ENCODE data around the gene C1QTNF1. TPM values are rescaled to one million over a fixed set of nuclear protein-coding genes. Genes with fewer than 3 reads are reported as not detected.

Gene C1QTNF1
- total RNA-seq, 2 experiments from 2014 or later = not detected

GRCh38 chr17:79002796-79003593, 21.0 kb upstream of the C1QTNF1 start:
- TF ChIP-seq EZH2phosphoT487 (IDR thresholded peaks at IDR 0.05; ENCODE audit: borderline replicate concordance, low read depth, low read length) (no peak), CTCF (conservative IDR thresholded peaks at IDR 0.05; ENCODE audit: low read length) (no peak)
- CTCF ChIA-PET (ENCODE audit: unreplicated experiment) = interaction anchor here (0.6 kb wide), 1 partner anchor 31 kb away, joined by 3 read pairs; no protein-coding TSS in a partner anchor
- Histone ChIP-seq H3K9me2 (ENCODE audit: insufficient read depth, low read length) (no peaks in the 10 kb centered on the region), H3K79me2 (ENCODE audit: insufficient read depth, low read depth, low read length) (peaks cover 11% of the 10 kb centered on the region), H3K9me3 (ENCODE audit: low read length) (no peaks in the 10 kb centered on the region), H3K27ac (ENCODE audit: low read depth, low read length, poor library complexity, severe bottlenecking) (no peak overlapping the region), H4K20me1 (ENCODE audit: insufficient read depth, low read length) (peaks cover 3% of the 10 kb centered on the region; the same call in 1 of the 2 replicates), H3K4me1 (ENCODE audit: insufficient read depth, low read length, poor library complexity, severe bottlenecking) (peaks cover 7% of the 10 kb centered on the region), H3K4me2 (ENCODE audit: low read length) (no peak overlapping the region), H3K36me3 (ENCODE audit: insufficient read depth, low read length) (peaks cover 25% of the 10 kb centered on the region), H3K4me3 (ENCODE audit: low read depth, low read length, poor library complexity, severe bottlenecking) (no peak overlapping the region), H2AFZ (ENCODE audit: low read length) (no peak overlapping the region)
- DNase-seq (ENCODE audit: low spot score) = no peak
- BruUV-seq (replicated peaks) = no TSS peak
- POLR2A ChIA-PET = interaction anchor here (0.6 kb wide), 1 partner anchor 51 kb away, joined by 5 read pairs; no protein-coding TSS in a partner anchor
- intact Hi-C loops (cut with micrococcal nuclease; ENCODE audit: unreplicated experiment) = no loop called here

GRCh38 chr17:79003661-79004411, 20.1 kb upstream of the C1QTNF1 start:
- intact Hi-C loops (cut with micrococcal nuclease; ENCODE audit: unreplicated experiment) = no loop called here
- Histone ChIP-seq H2AFZ (ENCODE audit: low read length) (no peak overlapping the region), H3K4me3 (ENCODE audit: low read depth, low read length, poor library complexity, severe bottlenecking) (no peak overlapping the region), H3K36me3 (ENCODE audit: insufficient read depth, low read length) (peaks cover 21% of the 10 kb centered on the region), H3K4me2 (ENCODE audit: low read length) (no peak overlapping the region), H3K9me2 (ENCODE audit: insufficient read depth, low read length) (no peaks in the 10 kb centered on the region), H3K4me1 (ENCODE audit: insufficient read depth, low read length, poor library complexity, severe bottlenecking) (peaks cover 15% of the 10 kb centered on the region), H4K20me1 (ENCODE audit: insufficient read depth, low read length) (0 out of 2 replicates have a peak, but pooled peaks cover 3% of the 10 kb centered on the region), H3K79me2 (ENCODE audit: insufficient read depth, low read depth, low read length) (peaks cover 19% of the 10 kb centered on the region), H3K27ac (ENCODE audit: low read depth, low read length, poor library complexity, severe bottlenecking) (no peak overlapping the region), H3K9me3 (ENCODE audit: low read length) (no peaks in the 10 kb centered on the region)
- ChIA-PET POLR2A (interaction anchor here (0.6 kb wide), 1 partner anchor 353 kb away, joined by 3 read pairs; no protein-coding TSS in a partner anchor), CTCF (ENCODE audit: unreplicated experiment) (interaction anchor here (0.6 kb wide), 1 partner anchor 32 kb away, joined by 3 read pairs; no protein-coding TSS in a partner anchor)
- DNase-seq (ENCODE audit: low spot score) = no peak
- no TSS peak for BruUV-seq (replicated peaks)
- TF ChIP-seq EZH2phosphoT487 (IDR thresholded peaks at IDR 0.05; ENCODE audit: borderline replicate concordance, low read depth, low read length) = no peak
- TF ChIP-seq CTCF (conservative IDR thresholded peaks at IDR 0.05; ENCODE audit: low read length) = no peak
